IPS DF 6.9 (cell line): ENCODE measurements around the gene SLC1A2.

ENCODE experiments used
- DNase-seq: peaks from one replicate; pipeline ENCODE4 v3.0.0-alpha.2; 2013; ENCODE audit warnings: low read depth, low spot score
- H3K27ac ChIP-seq: one replicate; pipeline ENCODE4 v1.5.1; 2013; ENCODE audit warnings: low read length, control low read depth
- H3K27me3 ChIP-seq: 2 replicates; pipeline ENCODE4 v1.6.1; 2013; ENCODE audit warnings: mild to moderate bottlenecking, low read length; ENCODE audit not compliant: control insufficient read depth, insufficient read depth
- H3K36me3 ChIP-seq: 2 replicates; pipeline ENCODE4 v1.6.1; 2013; ENCODE audit warnings: low read length; ENCODE audit not compliant: control insufficient read depth, insufficient read depth
- H3K4me1 ChIP-seq: 2 replicates; pipeline ENCODE4 v1.6.1; 2013; ENCODE audit warnings: low read length; ENCODE audit not compliant: control insufficient read depth, insufficient read depth
- H3K4me3 ChIP-seq: 2 replicates; pipeline ENCODE4 v1.5.1; 2013; ENCODE audit warnings: mild to moderate bottlenecking, low read length
- H3K9me3 ChIP-seq: 2 replicates; pipeline ENCODE4 v1.6.1; 2013; ENCODE audit warnings: low read length, inconsistent platforms; ENCODE audit not compliant: control insufficient read depth, insufficient read depth
- WGBS: extraction: QIAGEN DNeasy Blood & Tissue Kit; methylation state at CpG from one replicate; pipeline ENCODE4 v1.1.7; 2013; ENCODE audit warnings: mixed read lengths, missing lambda C conversion rate; ENCODE audit not compliant: insufficient read length, insufficient coverage; 5-methylcytosine and 5-hydroxymethylcytosine counted together

Gene SLC1A2

DNA sequence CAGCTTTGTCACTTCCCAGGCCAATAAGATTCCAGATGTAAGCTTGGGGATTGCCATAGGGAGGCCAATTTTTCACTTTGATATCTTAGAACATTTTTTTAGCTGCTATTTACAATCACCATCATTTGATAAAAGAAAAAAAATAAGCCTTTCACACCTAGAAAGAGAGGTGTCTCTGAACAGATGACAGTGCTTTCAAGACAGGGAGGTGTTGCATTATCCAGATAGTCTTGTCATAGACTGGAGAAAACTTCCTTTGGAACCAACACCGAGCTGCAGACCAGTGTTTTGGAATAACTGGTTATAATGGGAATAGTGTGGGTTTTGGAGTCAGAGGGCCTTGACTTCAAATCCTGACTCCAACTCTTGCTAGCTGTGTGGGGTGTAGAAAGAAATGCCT is 101.0 kb downstream of the SLC1A2 start:
- no CpG with 5 or more reads among the region's 1 CpG for WGBS
- DNase-seq, result no peak
- H3K4me1 ChIP-seq, result 0 out of 2 replicates have a peak, but pooled peaks cover 3% of the 10 kb centered on the region
- no peak overlapping the region for H3K27ac ChIP-seq
- no peak overlapping the region for H3K4me3 ChIP-seq
- H3K27me3 ChIP-seq, result no peaks in the 10 kb centered on the region
- H3K36me3 ChIP-seq, result no peaks in the 10 kb centered on the region
- H3K9me3 ChIP-seq, result no peaks in the 10 kb centered on the region

DNA sequence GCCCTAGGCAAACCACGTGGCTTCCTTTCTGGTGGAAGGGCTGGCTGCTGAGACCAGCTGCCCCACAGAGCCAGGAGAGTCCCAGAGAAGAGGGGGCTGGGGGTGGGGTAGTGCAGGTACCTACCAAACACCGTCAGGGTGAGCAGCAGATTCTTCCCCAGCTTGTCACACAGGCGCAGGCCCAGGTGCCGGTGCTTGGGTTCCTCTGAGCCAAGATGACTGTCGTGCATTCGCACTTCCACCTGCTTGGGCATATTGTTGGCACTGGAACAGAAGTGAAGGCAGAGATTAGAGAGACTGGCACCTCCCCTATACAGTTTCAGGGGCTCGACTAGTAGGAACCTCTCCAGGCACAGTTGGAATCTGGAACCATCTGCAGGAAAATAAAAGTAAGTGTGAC is 102.1 kb downstream of the SLC1A2 start:
- H3K4me1 ChIP-seq, result 0 out of 2 replicates have a peak, but pooled peaks cover 1% of the 10 kb centered on the region
- WGBS, result no CpG with 5 or more reads among the region's 7 CpGs
- no peaks in the 10 kb centered on the region for H3K36me3 ChIP-seq
- H3K27me3 ChIP-seq, result no peaks in the 10 kb centered on the region
- no peaks in the 10 kb centered on the region for H3K9me3 ChIP-seq
- H3K4me3 ChIP-seq, result no peak overlapping the region
- no peak overlapping the region for H3K27ac ChIP-seq
- DNase-seq, result no peak

DNA sequence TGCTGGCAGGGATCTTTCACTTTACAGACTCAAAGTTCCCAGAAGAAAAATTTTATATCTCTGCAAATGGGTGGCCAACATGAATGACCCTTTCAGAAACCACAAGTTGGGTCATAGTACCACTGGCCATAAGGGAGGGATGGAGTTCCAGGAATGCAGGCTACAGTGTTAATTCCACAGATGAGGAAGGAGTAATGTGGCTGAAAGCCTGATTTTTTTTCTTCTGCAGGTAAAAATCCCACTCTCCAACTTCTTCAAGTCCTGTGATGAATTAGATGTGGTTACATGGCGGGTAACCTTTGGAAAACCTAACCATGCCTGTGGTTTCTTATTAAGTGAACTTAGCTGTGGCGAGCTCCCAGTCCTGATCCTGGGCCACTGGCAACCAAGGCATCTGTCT is 103.2 kb downstream of the SLC1A2 start:
- no peak overlapping the region for H3K4me3 ChIP-seq
- H3K4me1 ChIP-seq, result no peaks in the 10 kb centered on the region
- DNase-seq, result no peak
- no peak overlapping the region for H3K27ac ChIP-seq
- no CpG with 5 or more reads among the region's 2 CpGs for WGBS
- H3K36me3 ChIP-seq, result no peaks in the 10 kb centered on the region
- H3K27me3 ChIP-seq, result no peaks in the 10 kb centered on the region
- H3K9me3 ChIP-seq, result no peaks in the 10 kb centered on the region

DNA sequence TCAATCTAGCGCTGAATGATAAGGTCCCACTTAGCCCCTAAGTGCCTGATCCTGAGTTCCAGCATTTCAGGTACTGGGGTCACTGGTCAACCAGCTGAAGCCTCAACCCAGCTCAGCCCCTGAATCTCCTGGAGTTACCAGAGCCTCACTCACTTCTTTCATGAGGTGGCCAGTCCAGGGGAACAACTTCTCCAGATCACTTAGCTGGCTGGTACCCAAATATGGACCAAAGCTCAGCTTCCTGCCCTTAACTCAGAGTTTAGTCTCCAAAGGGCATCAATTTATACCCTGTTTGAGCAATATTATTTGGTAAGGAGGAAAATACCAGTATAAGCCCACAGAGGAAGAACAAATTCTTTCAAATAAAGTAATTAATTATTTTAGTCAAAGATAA is 105.6 kb downstream of the SLC1A2 start:
- Histone ChIP-seq H3K4me1 (no peaks in the 10 kb centered on the region), H3K27ac (no peak overlapping the region), H3K27me3 (no peaks in the 10 kb centered on the region), H3K36me3 (no peaks in the 10 kb centered on the region), H3K4me3 (no peak overlapping the region), H3K9me3 (no peaks in the 10 kb centered on the region)
- WGBS, result no CpG with 5 or more reads among the region's 1 CpG
- DNase-seq, result no peak

DNA sequence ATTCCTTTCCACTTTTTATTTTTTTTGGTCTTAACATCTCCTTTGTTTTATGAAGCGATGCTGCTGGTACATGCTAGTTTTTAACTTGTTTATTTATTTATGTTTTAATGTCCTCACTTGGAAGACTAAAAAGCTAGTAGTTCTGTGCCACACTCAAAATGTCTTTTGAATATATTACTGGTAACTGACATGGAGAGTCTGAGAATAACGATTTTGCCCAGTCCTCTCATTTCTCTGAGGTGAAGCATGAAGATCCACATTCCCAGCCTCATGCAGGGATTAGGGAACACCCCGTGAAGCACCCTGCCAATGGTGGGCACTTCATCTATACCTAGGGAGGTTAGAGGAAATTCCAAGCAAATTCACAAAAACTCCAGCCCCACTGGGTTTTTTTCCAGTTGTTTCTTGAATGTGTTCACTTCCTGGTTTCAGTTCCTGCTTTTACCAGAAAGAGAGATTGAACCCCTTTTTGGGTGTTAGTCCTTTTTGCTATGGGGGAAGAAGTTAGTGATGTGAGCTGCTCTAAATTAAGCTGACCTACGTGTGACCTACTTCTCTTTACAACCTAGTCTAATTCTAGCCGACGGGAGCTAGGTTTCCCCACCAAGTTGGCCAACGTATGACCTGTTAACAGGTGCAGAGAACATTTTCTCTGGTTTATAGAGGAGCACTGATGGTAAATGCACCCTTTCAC is 106.1 kb downstream of the SLC1A2 start:
- Histone ChIP-seq H3K27me3 (no peaks in the 10 kb centered on the region), H3K9me3 (no peaks in the 10 kb centered on the region), H3K4me3 (no peak overlapping the region), H3K4me1 (no peaks in the 10 kb centered on the region), H3K27ac (no peak overlapping the region), H3K36me3 (no peaks in the 10 kb centered on the region)
- WGBS, result no CpG with 5 or more reads among the region's 7 CpGs
- DNase-seq, result no peak

DNA sequence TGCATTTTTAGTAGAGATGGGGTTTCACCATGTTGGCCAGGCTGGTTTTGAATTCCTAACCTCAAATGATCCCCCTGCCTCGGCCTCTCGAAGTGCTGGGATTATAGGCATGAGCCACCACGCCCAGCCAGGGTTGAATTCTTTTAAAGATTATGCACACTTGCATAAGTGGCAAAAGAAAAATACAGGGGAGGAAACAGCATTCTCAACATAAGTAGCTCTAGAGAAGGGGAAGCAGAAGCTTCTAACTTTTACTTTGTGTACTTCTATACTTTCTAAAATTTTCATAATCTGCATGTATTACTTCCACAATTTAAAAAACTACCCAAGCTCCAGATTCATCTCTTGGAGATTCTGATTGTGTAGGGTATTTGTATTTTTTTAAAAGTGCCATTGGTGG is 108.0 kb downstream of the SLC1A2 start:
- Histone ChIP-seq H3K4me1 (no peaks in the 10 kb centered on the region), H3K4me3 (no peak overlapping the region), H3K27me3 (no peaks in the 10 kb centered on the region), H3K36me3 (no peaks in the 10 kb centered on the region), H3K9me3 (no peaks in the 10 kb centered on the region), H3K27ac (no peak overlapping the region)
- no CpG with 5 or more reads among the region's 3 CpGs for WGBS
- no peak for DNase-seq

DNA sequence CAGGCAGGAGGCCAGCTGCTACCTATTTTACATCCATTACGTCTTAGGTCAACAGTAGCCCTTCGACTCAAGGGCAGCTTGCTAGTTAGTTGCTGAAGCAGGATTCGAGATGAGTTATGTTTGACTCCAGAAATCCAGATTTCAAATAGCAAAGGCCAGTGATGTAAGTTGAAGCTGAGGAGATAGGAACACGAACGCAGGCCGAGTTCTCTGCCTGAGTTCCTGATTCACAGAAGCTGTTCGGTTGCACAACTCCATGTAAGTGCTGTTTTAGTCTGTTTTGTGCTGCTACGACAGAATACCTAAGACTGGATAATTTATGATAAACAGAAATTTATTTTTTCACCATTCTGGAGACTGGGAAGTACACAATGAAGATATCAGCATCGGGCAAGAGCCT is 111.2 kb downstream of the SLC1A2 start:
- no peaks in the 10 kb centered on the region for H3K36me3 ChIP-seq
- H3K4me3 ChIP-seq, result no peak overlapping the region
- no peaks in the 10 kb centered on the region for H3K27me3 ChIP-seq
- H3K9me3 ChIP-seq, result no peaks in the 10 kb centered on the region
- WGBS, result no CpG with 5 or more reads among the region's 9 CpGs
- no peaks in the 10 kb centered on the region for H3K4me1 ChIP-seq
- no peak for DNase-seq
- no peak overlapping the region for H3K27ac ChIP-seq

DNA sequence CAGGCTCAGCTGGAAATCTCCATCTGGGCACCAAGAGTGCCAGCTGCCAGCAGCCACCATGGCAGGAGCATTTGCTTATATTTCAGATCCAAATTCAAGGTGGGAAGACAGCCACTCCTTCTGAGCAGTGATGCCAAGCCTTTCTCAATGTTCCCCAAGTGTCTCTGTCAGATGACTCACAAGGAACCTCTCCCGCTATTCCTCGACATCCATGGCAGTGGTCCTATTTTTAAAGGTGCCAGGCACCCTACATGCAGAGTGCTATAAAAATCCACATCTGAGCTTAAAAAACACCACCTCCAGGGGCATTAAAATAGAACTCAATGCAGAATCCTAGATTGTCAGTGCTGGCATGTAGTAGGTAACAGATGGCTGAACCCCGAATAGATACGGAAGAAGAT is 112.1 kb downstream of the SLC1A2 start:
- H3K27me3 ChIP-seq, result no peaks in the 10 kb centered on the region
- no peak overlapping the region for H3K27ac ChIP-seq
- no peaks in the 10 kb centered on the region for H3K9me3 ChIP-seq
- H3K36me3 ChIP-seq, result no peaks in the 10 kb centered on the region
- no peak for DNase-seq
- no peak overlapping the region for H3K4me3 ChIP-seq
- no peaks in the 10 kb centered on the region for H3K4me1 ChIP-seq
- no CpG with 5 or more reads among the region's 4 CpGs for WGBS

DNA sequence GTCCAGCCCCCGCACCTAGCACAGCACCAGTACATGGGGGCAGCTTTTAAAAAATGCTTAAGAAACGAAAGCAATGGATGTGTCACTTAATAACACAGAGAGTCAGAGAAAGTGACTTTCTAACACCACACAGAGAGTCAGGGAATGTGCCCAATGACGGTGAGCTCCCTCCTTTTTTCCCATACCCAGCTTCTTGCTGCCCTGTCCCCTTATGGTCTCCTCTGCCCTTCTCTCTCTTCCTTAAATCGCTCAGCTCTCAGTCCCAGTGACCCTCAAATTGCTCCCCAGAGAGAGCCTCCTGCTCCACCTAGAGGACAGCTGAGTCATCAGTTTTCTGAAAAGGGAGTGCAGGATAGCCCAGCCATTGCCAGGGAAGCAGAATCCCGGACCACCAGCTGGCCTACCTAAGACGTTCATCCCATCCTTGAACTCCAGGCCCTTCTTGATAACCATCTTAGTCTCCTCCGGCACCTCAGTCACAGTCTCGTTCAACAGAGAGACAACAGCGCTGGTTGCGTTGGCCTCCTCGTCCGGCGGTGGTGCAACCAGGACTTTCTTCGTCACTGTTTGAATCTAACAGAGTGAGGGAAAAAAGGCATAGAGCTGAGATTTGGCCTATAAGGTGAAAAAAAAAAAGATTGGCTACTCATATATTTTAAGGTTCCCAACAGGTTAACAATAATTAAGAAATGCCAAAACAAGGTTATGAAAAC is 113.5 kb downstream of the SLC1A2 start:
- Histone ChIP-seq H3K27me3 (no peaks in the 10 kb centered on the region), H3K4me1 (no peaks in the 10 kb centered on the region), H3K36me3 (no peaks in the 10 kb centered on the region), H3K4me3 (no peak overlapping the region), H3K27ac (no peak overlapping the region), H3K9me3 (no peaks in the 10 kb centered on the region)
- no CpG with 5 or more reads among the region's 14 CpGs for WGBS
- DNase-seq, result peak; percentile 43

DNA sequence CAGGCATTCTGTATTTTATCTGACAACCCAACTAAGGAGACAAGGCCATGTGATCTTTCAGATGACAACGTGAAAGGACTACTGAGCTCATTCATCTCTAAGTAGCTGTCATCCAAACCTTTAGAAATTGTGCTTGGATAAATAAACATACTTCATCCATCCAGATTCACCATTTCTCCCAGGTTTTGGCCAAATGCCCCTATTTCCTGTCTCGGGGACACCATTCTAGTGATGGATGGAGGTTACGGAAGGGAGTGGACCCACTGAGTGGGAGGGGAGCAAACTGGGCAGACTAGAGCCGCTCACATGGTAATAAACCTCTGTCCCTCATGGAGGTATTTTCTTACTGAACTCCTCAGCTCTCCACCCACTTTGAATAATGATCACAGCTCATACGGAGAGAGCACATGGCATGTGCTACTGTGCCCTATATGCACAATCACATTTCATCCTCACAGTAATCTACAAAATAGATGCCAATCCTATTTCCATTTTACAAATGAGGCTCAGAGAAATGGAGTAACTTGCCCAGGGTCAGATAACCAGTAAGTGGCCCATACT is 114.4 kb downstream of the SLC1A2 start:
- no peaks in the 10 kb centered on the region for H3K36me3 ChIP-seq
- H3K27ac ChIP-seq, result no peak overlapping the region
- H3K4me1 ChIP-seq, result no peaks in the 10 kb centered on the region
- H3K4me3 ChIP-seq, result no peak overlapping the region
- no peak for DNase-seq
- no peaks in the 10 kb centered on the region for H3K27me3 ChIP-seq
- H3K9me3 ChIP-seq, result no peaks in the 10 kb centered on the region
- no CpG with 5 or more reads among the region's 5 CpGs for WGBS
